Measurements from ENCODE around the gene CD180.

- no peak for TF ChIP-seq POLR2AphosphoS5 (IDR thresholded peaks at IDR 0.05)
- no peak for TF ChIP-seq CTCF (IDR thresholded peaks at IDR 0.05)
- no peak for TF ChIP-seq POLR2A (IDR thresholded peaks at IDR 0.05)
- TF ChIP-seq EP300 (IDR thresholded peaks at IDR 0.05) = no peak
Measured at GRCh38 chr5:67160272-67160671, 36.3 kb downstream of the CD180 start.
